22Rv1 (cell line): ENCODE data around the gene SLC25A22.

ENCODE experiments used
- CTCF ChIP-seq: fragments of 450-650 bp; IDR thresholded peaks from 2 replicates; pipeline ENCODE4 v1.5.1; 2017; ENCODE audit warnings: mild to moderate bottlenecking
- ZFX ChIP-seq: fragments of 450-650 bp; IDR thresholded peaks from 2 replicates; pipeline ENCODE4 v1.6.1; 2017; ENCODE audit warnings: antibody characterized with exemption, borderline replicate concordance

DNA sequence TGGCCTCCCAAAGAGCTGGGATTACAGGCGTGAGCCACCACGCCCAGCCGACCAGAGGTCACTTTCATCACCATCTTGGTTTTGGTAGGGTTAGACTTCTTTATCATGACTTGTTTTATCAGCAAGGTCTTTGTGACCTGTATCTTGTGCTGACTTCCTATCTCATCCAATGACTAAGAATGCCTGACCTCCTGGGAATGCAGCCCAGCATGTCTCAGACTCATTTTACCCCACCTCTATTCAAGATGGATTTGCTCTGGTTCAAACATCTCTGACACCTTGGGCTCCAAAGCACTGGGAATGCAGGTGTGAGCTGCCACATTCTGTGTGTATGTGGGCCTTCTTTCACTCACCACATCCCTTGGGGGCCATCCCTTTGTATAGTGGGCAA is 55.9 kb downstream of the SLC25A22 start:
- no peak for TF ChIP-seq CTCF
- TF ChIP-seq ZFX: no peak
